HG03280 (cell line): ENCODE results near the gene RAB25.
"Not testable (repeated sequence)": the region's sequence is repeated elsewhere in the genome, so short reads cannot be mapped to it uniquely, and the experiment has no call there.

Source experiments
- ATAC-seq: cut with Tn5 transposase; IDR thresholded peaks from one replicate; pipeline ENCODE4 v1.9.1; 2021; ENCODE audit warnings: mild to moderate bottlenecking, moderate library complexity; ENCODE audit not compliant: unreplicated experiment

Gene RAB25

GRCh38 chr1:156115514-156116374 lies 54.8 kb downstream of the RAB25 start:
- no peak for ATAC-seq

GRCh38 chr1:156116731-156117130 lies 55.8 kb downstream of the RAB25 start:
- not testable (repeated sequence) for ATAC-seq

- ATAC-seq: no peak
These were observed 56.6 kb downstream of the RAB25 start for GRCh38 chr1:156117414-156118176.

GRCh38 chr1:156118177-156118868 lies 57.4 kb downstream of the RAB25 start:
- ATAC-seq: no peak

- no peak for ATAC-seq
These were observed 58.7 kb downstream of the RAB25 start for GRCh38 chr1:156119503-156120209.
